Measurements from ENCODE around the gene MLKL.
A peak's percentile ranks its signal among the peaks of the same experiment; 100 is the strongest.

Gene MLKL

GRCh38 chr16:74641969-74642368 lies 58.7 kb downstream of the MLKL start:
- no peak for DNase-seq

- DNase-seq: no peak
Observed at GRCh38 chr16:74637742-74638453, 62.8 kb downstream of the MLKL start.

- DNase-seq: no peak
Observed at GRCh38 chr16:74635303-74635702, 65.4 kb downstream of the MLKL start.

GRCh38 chr16:74633686-74634085 lies 67.0 kb downstream of the MLKL start:
- DNase-seq: no peak

- no peak for DNase-seq
Observed at GRCh38 chr16:74627506-74628220, 73.0 kb downstream of the MLKL start.

GRCh38 chr16:74626741-74627416 lies 73.8 kb downstream of the MLKL start:
- no peak for DNase-seq

GRCh38 chr16:74625500-74626350 lies 74.9 kb downstream of the MLKL start:
- DNase-seq: no peak

GRCh38 chr16:74623839-74624235 lies 76.8 kb downstream of the MLKL start:
- DNase-seq: no peak

GRCh38 chr16:74623214-74623838 lies 77.3 kb downstream of the MLKL start:
- DNase-seq: peak; percentile 67

- no peak for DNase-seq
Observed at GRCh38 chr16:74622005-74622404, 78.7 kb downstream of the MLKL start.

Measured in CD4-positive, alpha-beta T cell treated with Interleukin-12 subunit alpha and Interleukin-12 subunit beta, for 1 hour (primary cell).